ENCODE measurements around the gene DTX4.

- TF ChIP-seq, protein P1, sequence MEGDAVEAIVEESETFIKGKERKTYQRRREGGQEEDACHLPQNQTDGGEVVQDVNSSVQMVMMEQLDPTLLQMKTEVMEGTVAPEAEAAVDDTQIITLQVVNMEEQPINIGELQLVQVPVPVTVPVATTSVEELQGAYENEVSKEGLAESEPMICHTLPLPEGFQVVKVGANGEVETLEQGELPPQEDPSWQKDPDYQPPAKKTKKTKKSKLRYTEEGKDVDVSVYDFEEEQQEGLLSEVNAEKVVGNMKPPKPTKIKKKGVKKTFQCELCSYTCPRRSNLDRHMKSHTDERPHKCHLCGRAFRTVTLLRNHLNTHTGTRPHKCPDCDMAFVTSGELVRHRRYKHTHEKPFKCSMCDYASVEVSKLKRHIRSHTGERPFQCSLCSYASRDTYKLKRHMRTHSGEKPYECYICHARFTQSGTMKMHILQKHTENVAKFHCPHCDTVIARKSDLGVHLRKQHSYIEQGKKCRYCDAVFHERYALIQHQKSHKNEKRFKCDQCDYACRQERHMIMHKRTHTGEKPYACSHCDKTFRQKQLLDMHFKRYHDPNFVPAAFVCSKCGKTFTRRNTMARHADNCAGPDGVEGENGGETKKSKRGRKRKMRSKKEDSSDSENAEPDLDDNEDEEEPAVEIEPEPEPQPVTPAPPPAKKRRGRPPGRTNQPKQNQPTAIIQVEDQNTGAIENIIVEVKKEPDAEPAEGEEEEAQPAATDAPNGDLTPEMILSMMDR (IDR thresholded peaks at IDR 0.05; ENCODE audit: insufficient read depth, low read length, poor library complexity, severe bottlenecking) = no peak
- TF ChIP-seq EZH2phosphoT487 (conservative IDR thresholded peaks at IDR 0.05; ENCODE audit: low read length) = no peak
Measured at GRCh38 chr11:59175091-59175501, 3.2 kb downstream of the DTX4 start.

All from SU-DHL-6 (cell line).